Panc1 (cell line): Measurements from ENCODE around the gene MYL12A. TPM values are rescaled to one million over a fixed set of nuclear protein-coding genes. Genes with fewer than 3 reads are reported as not detected.
"Not testable (repeated sequence)": the region's sequence is repeated elsewhere in the genome, so short reads cannot be mapped to it uniquely, and the experiment has no call there.

Source experiments
- ATAC-seq: fragments of 200-7000 bp; cut with Tn5 transposase; 2 replicates; pipeline ENCODE4 v1.9.1; 2020; ENCODE audit warnings: mild to moderate bottlenecking, moderate library complexity
- BruUV-seq: library from RNA; stranded (reverse); fragments of 400-500 nt; replicated peaks from 2 replicates; lab custom pipeline; 2021; lab: Mats Ljungman, UMichigan
- CTCF ChIA-PET: fragments of 300-600 bp; sonication (Branson Sonifier 250); formaldehyde crosslinking; loops from one replicate; lab custom pipeline; 2022; ENCODE audit warnings: antibody characterized with exemption; lab: Charles Lee
- POLR2A ChIA-PET: fragments of 300-600 bp; sonication (Branson Sonifier 250); formaldehyde crosslinking; loops from one replicate; lab custom pipeline; 2022; ENCODE audit warnings: antibody characterized with exemption; lab: Charles Lee
- DNase-seq: peaks from one replicate; pipeline ENCODE4 v3.0.0-alpha.2; 2010; ENCODE audit warnings: low read depth, low spot score
- H3K27ac ChIP-seq: 2 replicates; pipeline ENCODE4 v1.5.1; 2011; ENCODE audit warnings: mild to moderate bottlenecking, low read length, inconsistent platforms
- H3K27me3 ChIP-seq: fragments of 200-500 bp; sonication (Bioruptor generic); 2 replicates; pipeline ENCODE4 v1.6.0; 2014; ENCODE audit warnings: low read length, inconsistent platforms; ENCODE audit not compliant: control insufficient read depth, insufficient read depth
- H3K36me3 ChIP-seq: fragments of 200-500 bp; sonication (Bioruptor generic); 2 replicates; pipeline ENCODE4 v1.5.1; 2014; ENCODE audit warnings: inconsistent platforms, mild to moderate bottlenecking, low read length, moderate library complexity; ENCODE audit not compliant: control insufficient read depth, insufficient read depth
- H3K4me1 ChIP-seq: 2 replicates; pipeline ENCODE4 v1.5.1; 2011; ENCODE audit warnings: inconsistent platforms, mild to moderate bottlenecking, low read length, moderate library complexity; ENCODE audit not compliant: control insufficient read depth, insufficient read depth
- H3K4me3 ChIP-seq, 2 experiments: 2 replicates each; pipeline ENCODE4 v1.5.1; 2011 to 2012; ENCODE audit warnings: low read depth in 2 of 2, low read length in 2 of 2, mild to moderate bottlenecking in 2 of 2, inconsistent platforms in 1 of 2, moderate library complexity in 1 of 2
- H3K9me3 ChIP-seq: fragments of 200-500 bp; sonication (Bioruptor generic); 2 replicates; pipeline ENCODE4 v1.5.1; 2014; ENCODE audit warnings: low read depth, mild to moderate bottlenecking, inconsistent platforms, low read length, moderate library complexity; ENCODE audit not compliant: control insufficient read depth, insufficient read depth
- POLR2AphosphoS5 ChIP-seq: IDR thresholded peaks from 2 replicates; pipeline ENCODE4 v1.6.1; 2012; ENCODE audit warnings: mild to moderate bottlenecking, low read depth, low read length, moderate library complexity
- SIN3A ChIP-seq: IDR thresholded peaks from 2 replicates; pipeline ENCODE4 v1.6.1; 2012; ENCODE audit warnings: low read depth, mild to moderate bottlenecking, low read length, moderate library complexity, borderline replicate concordance; ENCODE audit not compliant: insufficient read depth
- TCF7L2 ChIP-seq: IDR thresholded peaks from 2 replicates; pipeline ENCODE4 v1.6.1; 2011; ENCODE audit warnings: mild to moderate bottlenecking, low read depth, low read length, inconsistent platforms
- in situ Hi-C: cut with HindIII; loops from 2 replicates; pipeline ENCODE4 v1.10.0; 2016; ENCODE audit warnings: low sequenced_read_pairs, low pct_unique_long_range_greater_than_20kb
- intact Hi-C: fragments of 100-400 bp; cut with micrococcal nuclease; formaldehyde crosslinking; loops from one replicate; pipeline ENCODE4 v1.10.0; 2022; ENCODE audit not compliant: unreplicated experiment
- total RNA-seq: library from RNA; stranded (reverse); gene quantifications from one replicate; pipeline ENCODE4 v1.2.1, GENCODE V29; 2021; ENCODE audit not compliant: unreplicated experiment
- TF ChIP-seq, protein P1 (sequence below), 2 experiments: IDR thresholded peaks; 2 replicates each; pipeline ENCODE4 v1.6.1; 2011 to 2012; ENCODE audit warnings: low read depth in 2 of 2, control low read depth in 1 of 2, low read length in 1 of 2, mild to moderate bottlenecking in 1 of 2, moderate library complexity in 1 of 2; ENCODE audit not compliant: insufficient read depth in 1 of 2
- TF ChIP-seq, protein P2 (sequence below): fragments of 450-650 bp; IDR thresholded peaks from 2 replicates; pipeline ENCODE4 v1.5.1; 2017; ENCODE audit warnings: mild to moderate bottlenecking

Gene MYL12A
- total RNA-seq, 1 experiment from 2014 or later = 489 TPM

- Histone ChIP-seq H3K4me1 (no peaks in the 10 kb centered on the region), H3K4me3 (no peak overlapping the region), H3K27ac (no peak overlapping the region), H3K27me3 (no peaks in the 10 kb centered on the region), H3K9me3 (no peaks in the 10 kb centered on the region), H3K36me3 (no peaks in the 10 kb centered on the region)
- ATAC-seq (no peak), DNase-seq (no peak)
- POLR2A ChIA-PET = interaction anchor here (0.6 kb wide), 1 partner anchor 53 kb away, joined by 12 read pairs; no protein-coding TSS in a partner anchor
- BruUV-seq = no TSS peak
- TF ChIP-seq, protein P1, sequence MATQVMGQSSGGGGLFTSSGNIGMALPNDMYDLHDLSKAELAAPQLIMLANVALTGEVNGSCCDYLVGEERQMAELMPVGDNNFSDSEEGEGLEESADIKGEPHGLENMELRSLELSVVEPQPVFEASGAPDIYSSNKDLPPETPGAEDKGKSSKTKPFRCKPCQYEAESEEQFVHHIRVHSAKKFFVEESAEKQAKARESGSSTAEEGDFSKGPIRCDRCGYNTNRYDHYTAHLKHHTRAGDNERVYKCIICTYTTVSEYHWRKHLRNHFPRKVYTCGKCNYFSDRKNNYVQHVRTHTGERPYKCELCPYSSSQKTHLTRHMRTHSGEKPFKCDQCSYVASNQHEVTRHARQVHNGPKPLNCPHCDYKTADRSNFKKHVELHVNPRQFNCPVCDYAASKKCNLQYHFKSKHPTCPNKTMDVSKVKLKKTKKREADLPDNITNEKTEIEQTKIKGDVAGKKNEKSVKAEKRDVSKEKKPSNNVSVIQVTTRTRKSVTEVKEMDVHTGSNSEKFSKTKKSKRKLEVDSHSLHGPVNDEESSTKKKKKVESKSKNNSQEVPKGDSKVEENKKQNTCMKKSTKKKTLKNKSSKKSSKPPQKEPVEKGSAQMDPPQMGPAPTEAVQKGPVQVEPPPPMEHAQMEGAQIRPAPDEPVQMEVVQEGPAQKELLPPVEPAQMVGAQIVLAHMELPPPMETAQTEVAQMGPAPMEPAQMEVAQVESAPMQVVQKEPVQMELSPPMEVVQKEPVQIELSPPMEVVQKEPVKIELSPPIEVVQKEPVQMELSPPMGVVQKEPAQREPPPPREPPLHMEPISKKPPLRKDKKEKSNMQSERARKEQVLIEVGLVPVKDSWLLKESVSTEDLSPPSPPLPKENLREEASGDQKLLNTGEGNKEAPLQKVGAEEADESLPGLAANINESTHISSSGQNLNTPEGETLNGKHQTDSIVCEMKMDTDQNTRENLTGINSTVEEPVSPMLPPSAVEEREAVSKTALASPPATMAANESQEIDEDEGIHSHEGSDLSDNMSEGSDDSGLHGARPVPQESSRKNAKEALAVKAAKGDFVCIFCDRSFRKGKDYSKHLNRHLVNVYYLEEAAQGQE (IDR thresholded peaks at IDR 0.05; ENCODE audit: insufficient read depth in 1 of 2, low read depth in 2 of 2, low read length in 1 of 2) = no peak
- no peak for TF ChIP-seq TCF7L2
- TF ChIP-seq, protein P2, sequence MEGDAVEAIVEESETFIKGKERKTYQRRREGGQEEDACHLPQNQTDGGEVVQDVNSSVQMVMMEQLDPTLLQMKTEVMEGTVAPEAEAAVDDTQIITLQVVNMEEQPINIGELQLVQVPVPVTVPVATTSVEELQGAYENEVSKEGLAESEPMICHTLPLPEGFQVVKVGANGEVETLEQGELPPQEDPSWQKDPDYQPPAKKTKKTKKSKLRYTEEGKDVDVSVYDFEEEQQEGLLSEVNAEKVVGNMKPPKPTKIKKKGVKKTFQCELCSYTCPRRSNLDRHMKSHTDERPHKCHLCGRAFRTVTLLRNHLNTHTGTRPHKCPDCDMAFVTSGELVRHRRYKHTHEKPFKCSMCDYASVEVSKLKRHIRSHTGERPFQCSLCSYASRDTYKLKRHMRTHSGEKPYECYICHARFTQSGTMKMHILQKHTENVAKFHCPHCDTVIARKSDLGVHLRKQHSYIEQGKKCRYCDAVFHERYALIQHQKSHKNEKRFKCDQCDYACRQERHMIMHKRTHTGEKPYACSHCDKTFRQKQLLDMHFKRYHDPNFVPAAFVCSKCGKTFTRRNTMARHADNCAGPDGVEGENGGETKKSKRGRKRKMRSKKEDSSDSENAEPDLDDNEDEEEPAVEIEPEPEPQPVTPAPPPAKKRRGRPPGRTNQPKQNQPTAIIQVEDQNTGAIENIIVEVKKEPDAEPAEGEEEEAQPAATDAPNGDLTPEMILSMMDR = no peak
- no peak for TF ChIP-seq SIN3A
- no peak for TF ChIP-seq POLR2AphosphoS5
- in situ Hi-C loops = no loop called here
- intact Hi-C loops = loop anchor here (10.0 kb wide), 1 partner anchor 174 kb away; no protein-coding TSS in a partner anchor
- CTCF ChIA-PET = no interaction called here
These were observed 28.4 kb upstream of the MYL12A start for GRCh38 chr18:3219241-3219630.

GRCh38 chr18:3219631-3220335 is 27.8 kb upstream of the MYL12A start, which contains the start of gene MYOM1:
MYOM1 (minus strand) TSS chr18:3219968; CDS start chr18:3215223, 4,745 bp downstream.
- Histone ChIP-seq H3K4me1 (no peaks in the 10 kb centered on the region), H3K27ac (no peak within 1 kb of the TSS), H3K4me3 (no peak within 1 kb of the TSS), H3K36me3 (no peaks in the 10 kb centered on the region), H3K27me3 (no peaks in the 10 kb centered on the region), H3K9me3 (no peaks in the 10 kb centered on the region)
- ChIA-PET POLR2A (interaction anchor here (0.6 kb wide), 2 partner anchors 54 to 306 kb away, joined by 3 to 12 read pairs; no protein-coding TSS in a partner anchor), CTCF (no interaction called here)
- no peak for DNase-seq
- in situ Hi-C loops (no loop called here), intact Hi-C loops (loop anchor here (10.0 kb wide), 1 partner anchor 175 kb away; no protein-coding TSS in a partner anchor)
- TF ChIP-seq, protein P2 = no peak
- no peak for TF ChIP-seq SIN3A
- TF ChIP-seq, protein P1 (IDR thresholded peaks at IDR 0.05; ENCODE audit: insufficient read depth in 1 of 2, low read depth in 2 of 2, low read length in 1 of 2) = no peak
- TF ChIP-seq TCF7L2 = no peak
- no peak for TF ChIP-seq POLR2AphosphoS5
- no peak for ATAC-seq
- BruUV-seq = no TSS peak

GRCh38 chr18:3220868-3221267 is 26.7 kb upstream of the MYL12A start:
- H3K9me3 ChIP-seq, H3K4me3 ChIP-seq, ATAC-seq, POLR2A ChIA-PET, DNase-seq, intact Hi-C loops, H3K4me1 ChIP-seq, H3K27ac ChIP-seq, BruUV-seq, H3K36me3 ChIP-seq, in situ Hi-C loops, H3K27me3 ChIP-seq, CTCF ChIA-PET: not testable (repeated sequence)
